K562 (cell line): ENCODE results near the gene ULBP2. TPM values are rescaled to one million over a fixed set of nuclear protein-coding genes. Genes with fewer than 3 reads are reported as not detected.
"Not testable (repeated sequence)": the region's sequence is repeated elsewhere in the genome, so short reads cannot be mapped to it uniquely, and the experiment has no call there.

Experiments
- ATAC-seq: fragments of 200-7000 bp; cut with Tn5 transposase; 3 replicates; pipeline ENCODE4 v1.9.1; 2020; ENCODE audit warnings: moderate library complexity
- BruUV-seq: library from RNA; stranded (reverse); fragments of 400-500 nt; replicated peaks from 2 replicates; lab custom pipeline; 2021; lab: Mats Ljungman, UMichigan
- CTCF ChIA-PET: fragments of 300-600 bp; formaldehyde crosslinking; extraction: SDS; loops from one replicate; lab custom pipeline; 2021; ENCODE audit warnings: low intra/inter-chr PET ratio; lab: Yijun Ruan, JAX
- POLR2A ChIA-PET: fragments of 300-600, 350-650 bp; sonication (Branson Sonifier 250); formaldehyde crosslinking; extraction: SDS; loops from one replicate; lab custom pipeline; 2021; ENCODE audit warnings: antibody characterized with exemption, inconsistent platforms; lab: Yijun Ruan, JAX
- DNase-seq, 4 experiments: peaks; one replicate each; pipeline versions ENCODE4 v3.0.0 to v3.0.0-alpha.2; 2011 to 2018; ENCODE audit warnings: low spot score in 3 of 4, mixed read lengths in 3 of 4; ENCODE audit errors: extremely low read depth in 1 of 4
- FAIRE-seq: peaks from 2 replicates; lab custom pipeline; 2011; peaks lifted over from hg19 to GRCh38; lab: Jason Lieb, UNC
- H2AFZ ChIP-seq: 2 replicates; pipeline ENCODE4 v1.6.0; 2011; ENCODE audit warnings: low read depth, low read length, control low read depth, inconsistent platforms
- H3K27ac ChIP-seq: fragments of 200-600 bp; 3 replicates; pipeline ENCODE4 v1.8.0; 2011; ENCODE audit warnings: low read depth, mild to moderate bottlenecking, control low read depth, inconsistent platforms, low read length, moderate library complexity, mixed read lengths; ENCODE audit errors: extremely low read depth
- H3K27me3 ChIP-seq, 2 experiments: fragments of 300-600 bp in 1 of 2; 2 replicates in 1 of 2; 3 replicates in 1 of 2; pipeline versions ENCODE4 v1.6.0 to v1.8.0; 2011; ENCODE audit warnings: inconsistent platforms in 2 of 2, low read length in 2 of 2, mild to moderate bottlenecking in 1 of 2, mixed read lengths in 1 of 2, moderate library complexity in 1 of 2; ENCODE audit not compliant: control insufficient read depth in 2 of 2, insufficient read depth in 2 of 2
- H3K36me3 ChIP-seq: fragments of 300-600 bp; 3 replicates; pipeline ENCODE4 v1.8.0; 2011; ENCODE audit warnings: mild to moderate bottlenecking, low read length, inconsistent platforms; ENCODE audit not compliant: control insufficient read depth, insufficient read depth
- H3K4me1 ChIP-seq, 2 experiments: fragments of 200-600 bp in 1 of 2; replicated peaks in 1 of 2; 2 replicates in 1 of 2; 3 replicates in 1 of 2; pipeline versions ENCODE4 v1.5.1 to v1.8.0; 2011; ENCODE audit warnings: inconsistent platforms in 2 of 2, low read length in 2 of 2, mild to moderate bottlenecking in 1 of 2, mixed read lengths in 1 of 2, moderate library complexity in 1 of 2; ENCODE audit not compliant: control insufficient read depth in 2 of 2, insufficient read depth in 2 of 2
- H3K4me2 ChIP-seq: 2 replicates; pipeline ENCODE4 v1.6.1; 2011; ENCODE audit warnings: low read length, control low read depth, inconsistent platforms, mixed read lengths; ENCODE audit not compliant: insufficient read depth
- H3K4me3 ChIP-seq: fragments of 200-600 bp; sonication (generic), shearing (Covaris generic); 2 replicates; pipeline ENCODE4 v1.5.1; 2016; ENCODE audit warnings: control low read depth, inconsistent platforms
- H3K79me2 ChIP-seq: fragments of 200-600 bp; 3 replicates; pipeline ENCODE4 v1.8.0; 2011; ENCODE audit warnings: low read length, inconsistent platforms; ENCODE audit not compliant: control insufficient read depth, insufficient read depth
- H3K9ac ChIP-seq, 2 experiments: 2 replicates each; pipeline versions ENCODE4 v1.6.0 to v1.6.1; 2011; ENCODE audit warnings: low read depth in 2 of 2, low read length in 2 of 2, control low read depth in 1 of 2, inconsistent platforms in 1 of 2, mild to moderate bottlenecking in 1 of 2, mixed read lengths in 1 of 2; ENCODE audit not compliant: insufficient read depth in 1 of 2
- H3K9me1 ChIP-seq: one replicate; pipeline ENCODE4 v1.6.0; 2011; ENCODE audit warnings: inconsistent platforms, mild to moderate bottlenecking, low read length, moderate library complexity; ENCODE audit not compliant: control insufficient read depth, insufficient read depth
- H3K9me3 ChIP-seq: replicated peaks from 2 replicates; pipeline ENCODE4 v1.5.1; 2011; ENCODE audit warnings: low read depth, low read length, inconsistent platforms; ENCODE audit not compliant: control insufficient read depth, insufficient read depth
- H4K20me1 ChIP-seq: replicated peaks from 2 replicates; pipeline ENCODE4 v1.6.1; 2011; ENCODE audit warnings: low read length, inconsistent platforms, mixed read lengths; ENCODE audit not compliant: control insufficient read depth, insufficient read depth
- WGBS: fragments of 100-300 bp; shearing (Covaris generic); methylation state at CpG from one replicate; pipeline ENCODE4 v1.1.6; 2016; ENCODE audit warnings: low coverage, mixed read lengths; ENCODE audit not compliant: insufficient coverage; ENCODE audit errors: missing lambda C conversion rate; 5-methylcytosine and 5-hydroxymethylcytosine counted together
- in situ Hi-C: fragments of 300-500 bp; cut with MboI; formaldehyde crosslinking; loops from 4 replicates; pipeline ENCODE4 v1.15.0; 2018; ENCODE audit warnings: inconsistent platforms, mixed read lengths
- intact Hi-C: fragments of 100-400 bp; cut with micrococcal nuclease; formaldehyde crosslinking; loops from 2 replicates; pipeline ENCODE4 v1.14.2; 2022
- polyA plus RNA-seq, 8 experiments: library from polyadenylated mRNA; depleted of rRNA in 4 of 8; stranded (reverse) in 5 of 8; unstranded in 3 of 8; fragments of >200 nt; fragmentation: Nextera tagmentation in 2 of 8; fragmentation: Illumina TruSeq in 1 of 8; extraction: Ambion mirVana in 2 of 8; extraction: Trizol in 1 of 8; gene quantifications; 2 replicates each; pipeline versions ENCODE4 v1.2.1 to v1.2.3, GENCODE V29; 2011 to 2014; ENCODE audit warnings: inconsistent platforms in 1 of 8, missing spikeins in 1 of 8
- total RNA-seq, 7 experiments: library from RNA; depleted of rRNA in 6 of 7; stranded (reverse); fragments of >200 nt in 6 of 7; fragmentation: Illumina TruSeq in 2 of 7; extraction: Trizol in 2 of 7; gene quantifications; 2 replicates each; pipeline versions ENCODE4 v1.2.1 to v1.2.3, GENCODE V29; 2011 to 2021; ENCODE audit warnings: low replicate concordance in 1 of 7
- TF ChIP-seq, protein P1 (sequence below), 3 experiments: IDR thresholded peaks in 2 of 3; conservative IDR thresholded peaks in 1 of 3; 2 replicates each; pipeline ENCODE4 v1.5.1; 2011 to 2012; ENCODE audit warnings: low read length in 3 of 3, mild to moderate bottlenecking in 3 of 3, control low read depth in 2 of 3, improper control_type of control experiment in 1 of 3, inconsistent platforms in 1 of 3, low read depth in 1 of 3, mixed read lengths in 1 of 3, moderate library complexity in 1 of 3; ENCODE audit not compliant: insufficient read depth in 2 of 3

The ULBP2 gene
- total and polyA plus RNA-seq, 9 of the 15 experiments (the other 6 are each of a cell fraction or from before 2014, with no cell fraction given) = 0.50 to 5.3 (median 1.2) TPM

- H3K9ac ChIP-seq, H3K9me1 ChIP-seq, H3K36me3 ChIP-seq, in situ Hi-C loops, H3K4me1 ChIP-seq, BruUV-seq, H2AFZ ChIP-seq, H3K27ac ChIP-seq, H3K4me2 ChIP-seq, H3K79me2 ChIP-seq, DNase-seq, H3K4me3 ChIP-seq, H4K20me1 ChIP-seq, POLR2A ChIA-PET, intact Hi-C loops: not testable (repeated sequence)
- peaks cover 16 to 31% of the 10 kb centered on the region in 2 experiments for H3K27me3 ChIP-seq
- TF ChIP-seq, protein P1, sequence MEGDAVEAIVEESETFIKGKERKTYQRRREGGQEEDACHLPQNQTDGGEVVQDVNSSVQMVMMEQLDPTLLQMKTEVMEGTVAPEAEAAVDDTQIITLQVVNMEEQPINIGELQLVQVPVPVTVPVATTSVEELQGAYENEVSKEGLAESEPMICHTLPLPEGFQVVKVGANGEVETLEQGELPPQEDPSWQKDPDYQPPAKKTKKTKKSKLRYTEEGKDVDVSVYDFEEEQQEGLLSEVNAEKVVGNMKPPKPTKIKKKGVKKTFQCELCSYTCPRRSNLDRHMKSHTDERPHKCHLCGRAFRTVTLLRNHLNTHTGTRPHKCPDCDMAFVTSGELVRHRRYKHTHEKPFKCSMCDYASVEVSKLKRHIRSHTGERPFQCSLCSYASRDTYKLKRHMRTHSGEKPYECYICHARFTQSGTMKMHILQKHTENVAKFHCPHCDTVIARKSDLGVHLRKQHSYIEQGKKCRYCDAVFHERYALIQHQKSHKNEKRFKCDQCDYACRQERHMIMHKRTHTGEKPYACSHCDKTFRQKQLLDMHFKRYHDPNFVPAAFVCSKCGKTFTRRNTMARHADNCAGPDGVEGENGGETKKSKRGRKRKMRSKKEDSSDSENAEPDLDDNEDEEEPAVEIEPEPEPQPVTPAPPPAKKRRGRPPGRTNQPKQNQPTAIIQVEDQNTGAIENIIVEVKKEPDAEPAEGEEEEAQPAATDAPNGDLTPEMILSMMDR (IDR thresholded peaks at IDR 0.05 in 2 of 3, conservative IDR thresholded peaks at IDR 0.05 in 1 of 3; ENCODE audit: insufficient read depth in 2 of 3, low read depth in 1 of 3, low read length in 3 of 3) = 0 out of 6 replicates have a peak, but pooled peaks of 1 of the 3 experiments have one; percentile 32
- TF ChIP-seq, all 486 proteins: peak for 1; not testable (repeated sequence) for 485
- 0% methylated on average over 1 of the region's 10 CpGs for WGBS
- FAIRE-seq (peak; percentile 63), ATAC-seq (peak; percentile 97)
- CTCF ChIA-PET, H3K9me3 ChIP-seq: not testable (repeated sequence)
Observed at GRCh38 chr6:149953934-149954327, 12.1 kb downstream of the ULBP2 start.

GRCh38 chr6:149954328-149954983 lies 12.6 kb downstream of the ULBP2 start:
- H3K36me3 ChIP-seq, FAIRE-seq, H3K4me2 ChIP-seq, DNase-seq, CTCF ChIA-PET, H3K27ac ChIP-seq, H3K9ac ChIP-seq, POLR2A ChIA-PET, H2AFZ ChIP-seq, H4K20me1 ChIP-seq, intact Hi-C loops, BruUV-seq, H3K9me3 ChIP-seq, H3K4me1 ChIP-seq, H3K4me3 ChIP-seq, H3K79me2 ChIP-seq, in situ Hi-C loops, H3K9me1 ChIP-seq: not testable (repeated sequence)
- ATAC-seq = peak; percentile 28
- WGBS = 9% methylated on average over 33 of the region's 53 CpGs
- peaks cover 21 to 31% of the 10 kb centered on the region in 2 experiments for H3K27me3 ChIP-seq
